GM12892 (cell line): ENCODE data around the gene NUP93.

Experiments
- POLR2A ChIP-seq: IDR thresholded peaks from 2 replicates; pipeline ENCODE4 v1.6.1; 2011; ENCODE audit warnings: low read depth, low read length, control low read depth
- POLR2AphosphoS5 ChIP-seq: IDR thresholded peaks from 2 replicates; pipeline ENCODE4 v1.6.1; 2011; ENCODE audit warnings: low read depth, low read length, control low read depth

GRCh38 chr16:56883586-56883985 lies 153.7 kb downstream of the NUP93 start:
- TF ChIP-seq POLR2AphosphoS5 (no peak), POLR2A (no peak)
